OCI-LY7 (cell line): ENCODE results near the gene CACNA1B.

Experiments
- EZH2phosphoT487 ChIP-seq: fragments of 200-600 bp; sonication (generic); IDR thresholded peaks from 2 replicates; pipeline ENCODE4 v1.6.1; 2018; ENCODE audit warnings: low read depth, borderline replicate concordance, mild to moderate bottlenecking, mixed run types, antibody characterized with exemption, low read length, moderate library complexity, mixed read lengths
- TF ChIP-seq, protein P1 (sequence below): fragments of 200-600 bp; sonication (generic); conservative IDR thresholded peaks from 2 replicates; pipeline ENCODE4 v1.5.1; 2014; ENCODE audit warnings: mild to moderate bottlenecking, antibody characterized with exemption, low read length, moderate library complexity, mixed read lengths

DNA sequence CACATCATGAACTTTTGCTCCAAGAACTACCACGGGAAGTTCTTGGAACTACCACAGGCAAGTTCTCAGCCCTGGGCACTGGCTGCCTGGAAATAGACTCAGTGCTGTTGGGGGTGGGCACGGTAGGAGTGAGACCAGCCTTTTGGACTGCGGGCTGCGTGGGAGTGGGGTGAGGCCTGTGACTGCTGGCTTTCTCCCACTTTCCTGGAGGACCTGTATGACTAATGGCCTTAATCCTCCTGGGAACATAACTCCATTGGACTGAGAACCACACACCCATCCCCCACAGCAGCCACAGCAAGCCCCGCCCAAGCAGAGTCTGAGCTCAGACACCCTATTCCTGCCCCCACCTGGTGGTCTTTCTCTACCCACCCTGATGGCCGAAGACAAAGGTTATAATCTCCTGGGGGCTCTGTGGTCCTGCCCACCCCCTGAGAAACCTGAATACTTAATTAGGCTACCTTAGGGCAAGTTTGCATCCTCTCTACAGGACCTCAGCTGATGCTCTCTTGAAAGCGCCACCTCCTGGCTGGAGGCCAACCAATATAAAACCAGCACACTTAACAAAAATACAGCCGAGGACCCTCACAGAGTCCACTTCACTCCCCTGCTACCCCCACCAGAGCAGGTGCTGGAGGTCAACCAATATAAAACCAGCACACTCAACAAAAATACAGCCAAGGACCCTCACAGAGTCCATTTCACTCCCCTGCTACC is 112.6 kb downstream of the CACNA1B start:
- TF ChIP-seq, protein P1, sequence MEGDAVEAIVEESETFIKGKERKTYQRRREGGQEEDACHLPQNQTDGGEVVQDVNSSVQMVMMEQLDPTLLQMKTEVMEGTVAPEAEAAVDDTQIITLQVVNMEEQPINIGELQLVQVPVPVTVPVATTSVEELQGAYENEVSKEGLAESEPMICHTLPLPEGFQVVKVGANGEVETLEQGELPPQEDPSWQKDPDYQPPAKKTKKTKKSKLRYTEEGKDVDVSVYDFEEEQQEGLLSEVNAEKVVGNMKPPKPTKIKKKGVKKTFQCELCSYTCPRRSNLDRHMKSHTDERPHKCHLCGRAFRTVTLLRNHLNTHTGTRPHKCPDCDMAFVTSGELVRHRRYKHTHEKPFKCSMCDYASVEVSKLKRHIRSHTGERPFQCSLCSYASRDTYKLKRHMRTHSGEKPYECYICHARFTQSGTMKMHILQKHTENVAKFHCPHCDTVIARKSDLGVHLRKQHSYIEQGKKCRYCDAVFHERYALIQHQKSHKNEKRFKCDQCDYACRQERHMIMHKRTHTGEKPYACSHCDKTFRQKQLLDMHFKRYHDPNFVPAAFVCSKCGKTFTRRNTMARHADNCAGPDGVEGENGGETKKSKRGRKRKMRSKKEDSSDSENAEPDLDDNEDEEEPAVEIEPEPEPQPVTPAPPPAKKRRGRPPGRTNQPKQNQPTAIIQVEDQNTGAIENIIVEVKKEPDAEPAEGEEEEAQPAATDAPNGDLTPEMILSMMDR, result peak; percentile 65
- TF ChIP-seq EZH2phosphoT487, result no peak
